ENCODE measurements around the gene MYRF.

The MYRF gene

GRCh38 chr11:61783717-61784505 lies 31.5 kb downstream of the MYRF start:
- ChIA-PET POLR2A (ENCODE audit: low non-redundant PET) (no interaction called here), CTCF (interaction anchor here (1.1 kb wide), 1 partner anchor 37 kb away, joined by 3 read pairs; no protein-coding TSS in a partner anchor)
- no peak for TF ChIP-seq CTCF (conservative IDR thresholded peaks at IDR 0.05; ENCODE audit: low read depth)
- peak overlapping the region; percentile 36 for H3K27ac ChIP-seq
- no peak for DNase-seq (ENCODE audit: low spot score)

GRCh38 chr11:61784506-61784805 lies 32.0 kb downstream of the MYRF start:
- no peak for TF ChIP-seq CTCF (conservative IDR thresholded peaks at IDR 0.05; ENCODE audit: low read depth)
- no peak for DNase-seq (ENCODE audit: low spot score)
- POLR2A ChIA-PET (ENCODE audit: low non-redundant PET), result no interaction called here
- CTCF ChIA-PET, result interaction anchor here (1.1 kb wide), 1 partner anchor 37 kb away, joined by 3 read pairs; no protein-coding TSS in a partner anchor
- peak overlapping the region; percentile 36 for H3K27ac ChIP-seq

DNA sequence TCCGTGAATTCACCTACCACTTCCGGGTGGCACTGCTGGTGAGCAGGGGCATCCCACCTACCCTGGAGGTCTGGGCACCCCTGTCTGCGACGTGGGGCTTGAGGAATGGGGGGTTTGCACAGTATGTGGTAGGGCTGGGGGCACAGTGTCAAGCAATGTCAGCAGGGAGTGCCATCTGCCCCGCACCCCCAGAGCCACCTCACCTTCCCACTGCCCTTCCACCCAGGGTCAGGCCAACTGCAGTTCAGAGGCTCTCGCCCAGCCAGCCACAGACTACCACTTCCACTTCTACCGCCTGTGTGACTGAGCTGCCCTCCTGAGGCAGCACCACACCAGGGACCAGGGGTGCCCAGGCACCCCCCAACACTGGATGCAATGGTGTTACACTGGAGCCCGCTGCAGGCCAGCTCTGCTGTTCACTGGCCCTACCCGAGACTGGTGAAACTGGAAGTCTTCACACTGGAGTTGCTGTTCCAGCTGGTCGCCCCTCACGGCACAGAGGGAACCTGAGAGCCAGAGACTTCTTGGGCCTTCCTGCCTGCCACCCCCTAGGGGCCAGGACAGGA lies 33.5 kb downstream of the MYRF start:
- peak overlapping the region; percentile 36; the same call in 1 of the 2 replicates for H3K27ac ChIP-seq
- ChIA-PET CTCF (interaction anchor here (0.7 kb wide), 2 partner anchors 11 to 12 kb away, joined by 3 read pairs; no protein-coding TSS in a partner anchor), POLR2A (ENCODE audit: low non-redundant PET) (no interaction called here)
- no peak for DNase-seq (ENCODE audit: low spot score)
- no peak for TF ChIP-seq CTCF (conservative IDR thresholded peaks at IDR 0.05; ENCODE audit: low read depth)

DNA sequence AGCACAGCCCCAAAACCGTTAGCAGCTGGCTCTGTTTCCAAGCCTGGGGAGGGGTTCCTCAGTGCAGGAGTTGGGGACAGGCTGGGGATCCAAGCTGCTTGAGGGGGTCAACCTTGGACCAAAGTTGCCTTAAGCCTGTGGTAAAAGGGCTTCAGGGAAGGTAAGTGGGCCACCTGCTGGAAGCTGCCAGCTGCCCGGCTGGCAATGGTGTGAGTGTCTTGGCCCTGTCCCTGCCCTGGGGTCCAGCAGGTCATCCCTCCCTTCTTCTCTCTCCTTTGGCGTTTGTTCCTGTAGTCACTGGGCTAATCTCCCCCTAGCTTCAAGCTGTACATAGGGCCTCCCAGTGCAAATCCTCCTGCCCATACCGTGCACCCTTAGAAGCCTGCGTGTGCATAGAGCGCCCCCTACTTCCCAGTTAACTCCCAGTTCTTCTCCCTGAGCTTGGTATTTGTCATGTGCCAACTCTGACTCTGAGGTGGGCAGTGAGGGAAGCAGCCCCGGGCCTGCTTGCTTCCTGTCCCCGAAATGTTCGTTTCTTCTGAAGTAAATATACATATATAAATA lies 35.6 kb downstream of the MYRF start:
- 0 out of 2 replicates have a peak overlapping the region, but pooled peaks have one; percentile 36 for H3K27ac ChIP-seq
- TF ChIP-seq CTCF (conservative IDR thresholded peaks at IDR 0.05; ENCODE audit: low read depth), result 0 out of 2 replicates have a peak, but pooled peaks have one; percentile 12
- CTCF ChIA-PET, result interaction anchor here (0.6 to 1.1 kb wide), 3 partner anchors 34 to 159 kb away, joined by 3 to 4 read pairs (median 3); no protein-coding TSS in a partner anchor
- POLR2A ChIA-PET (ENCODE audit: low non-redundant PET), result no interaction called here
- no peak for DNase-seq (ENCODE audit: low spot score)

GRCh38 chr11:61791737-61792309 lies 39.4 kb downstream of the MYRF start:
- peak overlapping the region; percentile 89 for H3K27ac ChIP-seq
- POLR2A ChIA-PET (ENCODE audit: low non-redundant PET), result interaction anchor here (1.1 kb wide), 1 partner anchor 24 kb away, joined by 4 read pairs; no protein-coding TSS in a partner anchor
- TF ChIP-seq CTCF (conservative IDR thresholded peaks at IDR 0.05; ENCODE audit: low read depth), result no peak
- DNase-seq (ENCODE audit: low spot score), result peak; percentile 71
- CTCF ChIA-PET, result interaction anchor here (0.6 to 0.7 kb wide), 2 partner anchors 258 to 290 kb away, joined by 3 to 6 read pairs; no protein-coding TSS in a partner anchor

Measured in RWPE1 (cell line).